ENCODE data around the gene SYNPO2. TPM values are rescaled to one million over a fixed set of nuclear protein-coding genes. Genes with fewer than 3 reads are reported as not detected.

SYNPO2 gene
- total RNA-seq, 1 experiment from 2014 or later, result 0.87 TPM

GRCh38 chr4:119081943-119082342 is 193.3 kb downstream of the SYNPO2 start:
- Histone ChIP-seq H2AFZ (no peak overlapping the region), H3K4me2 (no peak overlapping the region), H3K79me2 (ENCODE audit: low read depth) (no peaks in the 10 kb centered on the region), H3K27me3 (ENCODE audit: insufficient read depth, low read depth) (no peaks in the 10 kb centered on the region), H3K36me3 (ENCODE audit: low read depth) (no peaks in the 10 kb centered on the region), H3K9me2 (ENCODE audit: insufficient read depth) (no peaks in the 10 kb centered on the region), H4K20me1 (ENCODE audit: insufficient read depth) (no peaks in the 10 kb centered on the region), H3K4me3 (no peak overlapping the region), H3K27ac (no peak overlapping the region), H3F3A (ENCODE audit: insufficient read depth, low read depth) (peaks cover 13% of the 10 kb centered on the region), H3K4me1 (replicated peaks; ENCODE audit: insufficient read depth) (peaks cover 16% of the 10 kb centered on the region), H3K9me3 (ENCODE audit: insufficient read depth, low read depth) (no peaks in the 10 kb centered on the region)
- BruUV-seq (replicated peaks), result no TSS peak
- CTCF ChIA-PET, result no interaction called here
- DNase-seq, result no peak
- POLR2A ChIA-PET (ENCODE audit: unreplicated experiment), result no interaction called here
- no peak for TF ChIP-seq EZH2 (IDR thresholded peaks at IDR 0.05; ENCODE audit: low read depth)
- no peak for TF ChIP-seq CTCF (conservative IDR thresholded peaks at IDR 0.05)
- intact Hi-C loops (cut with micrococcal nuclease; ENCODE audit: unreplicated experiment), result no loop called here

GRCh38 chr4:119082661-119083060 is 194.0 kb downstream of the SYNPO2 start:
- Histone ChIP-seq H3K9me3 (ENCODE audit: insufficient read depth, low read depth) (no peaks in the 10 kb centered on the region), H3K4me2 (no peak overlapping the region), H2AFZ (no peak overlapping the region), H3K27me3 (ENCODE audit: insufficient read depth, low read depth) (no peaks in the 10 kb centered on the region), H3F3A (ENCODE audit: insufficient read depth, low read depth) (peaks cover 13% of the 10 kb centered on the region), H3K9me2 (ENCODE audit: insufficient read depth) (no peaks in the 10 kb centered on the region), H4K20me1 (ENCODE audit: insufficient read depth) (no peaks in the 10 kb centered on the region), H3K36me3 (ENCODE audit: low read depth) (no peaks in the 10 kb centered on the region), H3K4me3 (no peak overlapping the region), H3K79me2 (ENCODE audit: low read depth) (no peaks in the 10 kb centered on the region), H3K4me1 (replicated peaks; ENCODE audit: insufficient read depth) (peaks cover 16% of the 10 kb centered on the region), H3K27ac (no peak overlapping the region)
- no TSS peak for BruUV-seq (replicated peaks)
- intact Hi-C loops (cut with micrococcal nuclease; ENCODE audit: unreplicated experiment), result no loop called here
- DNase-seq, result no peak
- TF ChIP-seq EZH2 (IDR thresholded peaks at IDR 0.05; ENCODE audit: low read depth) (no peak), CTCF (conservative IDR thresholded peaks at IDR 0.05) (no peak)
- ChIA-PET POLR2A (ENCODE audit: unreplicated experiment) (no interaction called here), CTCF (no interaction called here)

GRCh38 chr4:119084513-119084912 is 195.9 kb downstream of the SYNPO2 start:
- intact Hi-C loops (cut with micrococcal nuclease; ENCODE audit: unreplicated experiment), result no loop called here
- BruUV-seq (replicated peaks), result no TSS peak
- no peaks in the 10 kb centered on the region for H3K27me3 ChIP-seq (ENCODE audit: insufficient read depth, low read depth)
- peaks cover 13% of the 10 kb centered on the region for H3F3A ChIP-seq (ENCODE audit: insufficient read depth, low read depth)
- no peak overlapping the region for H3K27ac ChIP-seq
- no peak overlapping the region for H2AFZ ChIP-seq
- H3K36me3 ChIP-seq (ENCODE audit: low read depth), result no peaks in the 10 kb centered on the region
- no peaks in the 10 kb centered on the region for H3K9me2 ChIP-seq (ENCODE audit: insufficient read depth)
- ChIA-PET POLR2A (ENCODE audit: unreplicated experiment) (no interaction called here), CTCF (no interaction called here)
- no peaks in the 10 kb centered on the region for H4K20me1 ChIP-seq (ENCODE audit: insufficient read depth)
- TF ChIP-seq CTCF (conservative IDR thresholded peaks at IDR 0.05) (no peak), EZH2 (IDR thresholded peaks at IDR 0.05; ENCODE audit: low read depth) (no peak)
- DNase-seq, result no peak
- no peaks in the 10 kb centered on the region for H3K9me3 ChIP-seq (ENCODE audit: insufficient read depth, low read depth)
- H3K4me1 ChIP-seq (replicated peaks; ENCODE audit: insufficient read depth), result peaks cover 16% of the 10 kb centered on the region
- no peak overlapping the region for H3K4me3 ChIP-seq
- no peaks in the 10 kb centered on the region for H3K79me2 ChIP-seq (ENCODE audit: low read depth)
- no peak overlapping the region for H3K4me2 ChIP-seq

Measured in PC-9 (cell line).